ENCODE results near the gene GCK. TPM values are rescaled to one million over a fixed set of nuclear protein-coding genes. Genes with fewer than 3 reads are reported as not detected.

The GCK gene
- total RNA-seq, 1 donor from 2014 or later = 43.9 TPM

DNA sequence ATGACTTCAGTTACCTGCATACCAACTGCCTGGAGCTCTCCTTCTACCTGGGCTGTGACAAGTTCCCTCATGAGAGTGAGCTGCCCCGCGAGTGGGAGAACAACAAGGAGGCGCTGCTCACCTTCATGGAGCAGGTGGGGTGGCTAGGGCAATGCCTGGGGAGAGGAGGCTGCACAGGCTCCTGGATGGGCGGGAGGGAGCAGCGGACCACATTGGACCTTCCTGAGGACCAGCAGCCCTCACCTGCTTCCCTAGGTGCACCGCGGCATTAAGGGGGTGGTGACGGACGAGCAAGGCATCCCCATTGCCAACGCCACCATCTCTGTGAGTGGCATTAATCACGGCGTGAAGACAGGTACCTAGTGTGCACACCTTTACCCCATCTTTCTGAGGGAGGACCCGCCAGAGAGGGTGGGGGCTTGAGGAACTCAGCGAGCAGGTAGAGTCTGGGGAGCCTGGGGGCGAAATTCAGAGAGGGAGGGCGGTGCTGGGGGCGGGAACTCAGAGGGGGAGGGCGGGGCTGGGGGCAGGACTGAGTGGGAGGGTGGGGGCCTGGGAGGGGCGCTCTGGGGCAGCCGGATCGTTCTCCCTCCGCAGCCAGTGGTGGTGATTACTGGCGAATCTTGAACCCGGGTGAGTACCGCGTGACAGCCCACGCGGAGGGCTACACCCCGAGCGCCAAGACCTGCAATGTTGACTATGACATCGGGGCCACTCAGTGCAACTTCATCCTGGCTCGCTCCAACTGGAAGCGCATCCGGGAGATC is 76.1 kb downstream of the GCK start:
- DNase-seq = no peak
- Mint-ChIP-seq H3K27ac (ENCODE audit: unreplicated experiment) (no peak overlapping the region), H3K36me3 (ENCODE audit: unreplicated experiment) (no peaks in the 10 kb centered on the region), H3K9me3 (ENCODE audit: unreplicated experiment) (peaks cover 4% of the 10 kb centered on the region), H3K27me3 (ENCODE audit: unreplicated experiment) (peaks cover 10% of the 10 kb centered on the region), H3K4me3 (ENCODE audit: unreplicated experiment) (no peak overlapping the region), H3K4me1 (ENCODE audit: low read depth, unreplicated experiment) (peaks cover 3% of the 10 kb centered on the region)
- TF ChIP-seq, protein P1, sequence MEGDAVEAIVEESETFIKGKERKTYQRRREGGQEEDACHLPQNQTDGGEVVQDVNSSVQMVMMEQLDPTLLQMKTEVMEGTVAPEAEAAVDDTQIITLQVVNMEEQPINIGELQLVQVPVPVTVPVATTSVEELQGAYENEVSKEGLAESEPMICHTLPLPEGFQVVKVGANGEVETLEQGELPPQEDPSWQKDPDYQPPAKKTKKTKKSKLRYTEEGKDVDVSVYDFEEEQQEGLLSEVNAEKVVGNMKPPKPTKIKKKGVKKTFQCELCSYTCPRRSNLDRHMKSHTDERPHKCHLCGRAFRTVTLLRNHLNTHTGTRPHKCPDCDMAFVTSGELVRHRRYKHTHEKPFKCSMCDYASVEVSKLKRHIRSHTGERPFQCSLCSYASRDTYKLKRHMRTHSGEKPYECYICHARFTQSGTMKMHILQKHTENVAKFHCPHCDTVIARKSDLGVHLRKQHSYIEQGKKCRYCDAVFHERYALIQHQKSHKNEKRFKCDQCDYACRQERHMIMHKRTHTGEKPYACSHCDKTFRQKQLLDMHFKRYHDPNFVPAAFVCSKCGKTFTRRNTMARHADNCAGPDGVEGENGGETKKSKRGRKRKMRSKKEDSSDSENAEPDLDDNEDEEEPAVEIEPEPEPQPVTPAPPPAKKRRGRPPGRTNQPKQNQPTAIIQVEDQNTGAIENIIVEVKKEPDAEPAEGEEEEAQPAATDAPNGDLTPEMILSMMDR (IDR thresholded peaks at IDR 0.05; ENCODE audit: partially characterized antibody, unreplicated experiment) = no peak

GRCh38 chr7:44112231-44112996 is 76.8 kb downstream of the GCK start:
- TF ChIP-seq, protein P1 (IDR thresholded peaks at IDR 0.05; ENCODE audit: partially characterized antibody, unreplicated experiment) = no peak
- H3K4me3 Mint-ChIP-seq (ENCODE audit: unreplicated experiment) = no peak overlapping the region
- peaks cover 2% of the 10 kb centered on the region for H3K9me3 Mint-ChIP-seq (ENCODE audit: unreplicated experiment)
- no peak overlapping the region for H3K27ac Mint-ChIP-seq (ENCODE audit: unreplicated experiment)
- peaks cover 10% of the 10 kb centered on the region for H3K27me3 Mint-ChIP-seq (ENCODE audit: unreplicated experiment)
- H3K4me1 Mint-ChIP-seq (ENCODE audit: low read depth, unreplicated experiment) = peaks cover 3% of the 10 kb centered on the region
- no peak for DNase-seq
- H3K36me3 Mint-ChIP-seq (ENCODE audit: unreplicated experiment) = no peaks in the 10 kb centered on the region

- Mint-ChIP-seq H3K27ac (ENCODE audit: unreplicated experiment) (no peak overlapping the region), H3K9me3 (ENCODE audit: unreplicated experiment) (no peaks in the 10 kb centered on the region), H3K27me3 (ENCODE audit: unreplicated experiment) (peaks cover 10% of the 10 kb centered on the region), H3K36me3 (ENCODE audit: unreplicated experiment) (no peaks in the 10 kb centered on the region), H3K4me1 (ENCODE audit: low read depth, unreplicated experiment) (peaks cover 3% of the 10 kb centered on the region), H3K4me3 (ENCODE audit: unreplicated experiment) (no peak overlapping the region)
- no peak for DNase-seq
- TF ChIP-seq, protein P1 (IDR thresholded peaks at IDR 0.05; ENCODE audit: partially characterized antibody, unreplicated experiment) = no peak
Measured at GRCh38 chr7:44111761-44112160, 77.5 kb downstream of the GCK start.

- Mint-ChIP-seq H3K4me3 (ENCODE audit: unreplicated experiment) (no peak overlapping the region), H3K27ac (ENCODE audit: unreplicated experiment) (no peak overlapping the region), H3K36me3 (ENCODE audit: unreplicated experiment) (no peaks in the 10 kb centered on the region), H3K9me3 (ENCODE audit: unreplicated experiment) (no peaks in the 10 kb centered on the region), H3K4me1 (ENCODE audit: low read depth, unreplicated experiment) (peaks cover 3% of the 10 kb centered on the region), H3K27me3 (ENCODE audit: unreplicated experiment) (peaks cover 10% of the 10 kb centered on the region)
- TF ChIP-seq, protein P1 (IDR thresholded peaks at IDR 0.05; ENCODE audit: partially characterized antibody, unreplicated experiment) = no peak
- no peak for DNase-seq
Measured at GRCh38 chr7:44110719-44111635, 78.3 kb downstream of the GCK start.

All from glutamatergic neuron (in vitro differentiated cells).